H1 (cell line): ENCODE data around the gene PDE1A. TPM values are rescaled to one million over a fixed set of nuclear protein-coding genes. Genes with fewer than 3 reads are reported as not detected.

Experiments
- CTCF ChIA-PET: fragments of 300-600 bp; sonication (Branson Sonifier 250); formaldehyde crosslinking; loops from one replicate; lab custom pipeline; 2021; ENCODE audit not compliant: partially characterized antibody; lab: Charles Lee
- POLR2A ChIA-PET: fragments of 300-600 bp; sonication (Branson Sonifier 250); formaldehyde crosslinking; loops from one replicate; lab custom pipeline; 2021; ENCODE audit warnings: inconsistent platforms; ENCODE audit not compliant: partially characterized antibody; lab: Charles Lee
- DNase-seq, 2 experiments: peaks; one replicate each; pipeline versions ENCODE4 v3.0.0 to v3.0.0-alpha.2; 2010 to 2022; ENCODE audit warnings: low spot score in 2 of 2, low read depth in 1 of 2, mixed read lengths in 1 of 2
- FAIRE-seq: peaks from 2 replicates; lab custom pipeline; 2011; peaks lifted over from hg19 to GRCh38; lab: Jason Lieb, UNC
- H2AFZ ChIP-seq: 2 replicates; pipeline ENCODE4 v1.8.1; 2012; ENCODE audit warnings: low read length, inconsistent platforms
- H2AK5ac ChIP-seq: 2 replicates; pipeline ENCODE4 v1.6.1; 2013; ENCODE audit warnings: low read depth, low read length
- H2BK120ac ChIP-seq: replicated peaks from 2 replicates; pipeline ENCODE3; 2013; ENCODE audit warnings: low read depth, low read length, inconsistent platforms
- H2BK12ac ChIP-seq: 2 replicates; pipeline ENCODE4 v1.6.1; 2013; ENCODE audit warnings: low read depth, low read length
- H2BK15ac ChIP-seq: 2 replicates; pipeline ENCODE4 v1.6.1; 2013; ENCODE audit warnings: low read length
- H2BK20ac ChIP-seq: 2 replicates; pipeline ENCODE4 v1.6.1; 2013; ENCODE audit warnings: low read length
- H2BK5ac ChIP-seq: 2 replicates; pipeline ENCODE4 v1.6.1; 2013; ENCODE audit warnings: low read depth, low read length
- H3K14ac ChIP-seq: 2 replicates; pipeline ENCODE4 v1.6.1; 2013; ENCODE audit warnings: inconsistent platforms; ENCODE audit not compliant: insufficient read length
- H3K18ac ChIP-seq: 2 replicates; pipeline ENCODE4 v1.6.1; 2013; ENCODE audit warnings: low read length; ENCODE audit errors: extremely low read depth
- H3K23ac ChIP-seq: 2 replicates; pipeline ENCODE4 v1.6.1; 2013; ENCODE audit warnings: inconsistent platforms; ENCODE audit not compliant: insufficient read length
- H3K23me2 ChIP-seq: 2 replicates; pipeline ENCODE4 v1.6.1; 2013; ENCODE audit warnings: low read depth, low read length
- H3K27ac ChIP-seq: 2 replicates; pipeline ENCODE4 v1.6.1; 2011; ENCODE audit warnings: low read depth, low read length, inconsistent platforms
- H3K27me3 ChIP-seq, 4 experiments: replicated peaks in 1 of 4; 1 replicate in 1 of 4; 2 replicates in 3 of 4; pipeline versions ENCODE4 v1.6.1 to v1.8.1; 2011 to 2013; ENCODE audit warnings: low read length in 3 of 4, mild to moderate bottlenecking in 3 of 4, inconsistent platforms in 2 of 4, mixed read lengths in 2 of 4, moderate library complexity in 1 of 4; ENCODE audit not compliant: control insufficient read depth in 3 of 4, insufficient read depth in 3 of 4; ENCODE audit errors: extremely low read depth in 1 of 4
- H3K36me3 ChIP-seq, 4 experiments: 2 replicates each; pipeline versions ENCODE4 v1.6.1 to v1.8.1; 2011 to 2013; ENCODE audit warnings: mild to moderate bottlenecking in 4 of 4, low read length in 3 of 4, moderate library complexity in 2 of 4, control low read depth in 1 of 4, inconsistent platforms in 1 of 4; ENCODE audit not compliant: insufficient read depth in 4 of 4, control insufficient read depth in 2 of 4
- H3K4ac ChIP-seq: replicated peaks from 2 replicates; pipeline ENCODE3; 2013; ENCODE audit warnings: low read length, low read depth, mixed read lengths, inconsistent platforms; ENCODE audit not compliant: insufficient read length
- H3K4me1 ChIP-seq, 4 experiments: replicated peaks in 1 of 4; 1 replicate in 1 of 4; 2 replicates in 3 of 4; pipeline versions ENCODE4 v1.6.1 to v1.8.1; 2011 to 2013; ENCODE audit warnings: low read length in 3 of 4, inconsistent platforms in 2 of 4, mixed read lengths in 1 of 4; ENCODE audit not compliant: insufficient read depth in 4 of 4, control insufficient read depth in 3 of 4
- H3K4me2 ChIP-seq, 2 experiments: 2 replicates each; pipeline versions ENCODE4 v1.6.1 to v1.8.1; 2011 to 2013; ENCODE audit warnings: low read depth in 2 of 2, low read length in 2 of 2, control low read depth in 1 of 2, inconsistent platforms in 1 of 2, mild to moderate bottlenecking in 1 of 2; ENCODE audit not compliant: insufficient read depth in 1 of 2
- H3K4me3 ChIP-seq, 4 experiments: fragments of 200-600, 300-600 bp in 1 of 4; sonication (generic), shearing (Covaris generic), sonication (Bioruptor Twin) in 1 of 4; 2 replicates each; pipeline versions ENCODE4 v1.5.1 to v1.8.1; 2011 to 2016; ENCODE audit warnings: low read length in 4 of 4, low read depth in 3 of 4, control low read depth in 2 of 4, inconsistent platforms in 2 of 4, mild to moderate bottlenecking in 2 of 4, mixed read lengths in 1 of 4, moderate library complexity in 1 of 4; ENCODE audit not compliant: insufficient read depth in 2 of 4; ENCODE audit errors: extremely low read depth in 1 of 4
- H3K56ac ChIP-seq: replicated peaks from 2 replicates; pipeline ENCODE3; 2013; ENCODE audit warnings: low read depth, mild to moderate bottlenecking, mixed read lengths, low read length, inconsistent platforms; ENCODE audit not compliant: insufficient read length
- H3K79me1 ChIP-seq: 2 replicates; pipeline ENCODE4 v1.6.1; 2013; ENCODE audit warnings: low read depth, low read length, control low read depth
- H3K79me2 ChIP-seq, 2 experiments: 2 replicates each; pipeline versions ENCODE4 v1.6.1 to v1.8.1; 2012 to 2013; ENCODE audit warnings: low read length in 2 of 2, mild to moderate bottlenecking in 2 of 2, inconsistent platforms in 1 of 2; ENCODE audit not compliant: insufficient read depth in 2 of 2, control insufficient read depth in 1 of 2
- H3K9ac ChIP-seq, 4 experiments: replicated peaks in 1 of 4; 1 replicate in 1 of 4; 2 replicates in 3 of 4; pipeline versions ENCODE4 v1.6.1 to v1.8.1; 2011 to 2013; ENCODE audit warnings: low read depth in 3 of 4, low read length in 3 of 4, control low read depth in 2 of 4, mild to moderate bottlenecking in 2 of 4, moderate library complexity in 2 of 4, inconsistent platforms in 1 of 4; ENCODE audit errors: extremely low read depth in 1 of 4
- H3K9me3 ChIP-seq, 2 experiments: 2 replicates each; pipeline versions ENCODE4 v1.6.1 to v1.8.1; 2012 to 2013; ENCODE audit warnings: mild to moderate bottlenecking in 2 of 2, moderate library complexity in 2 of 2, control low read depth in 1 of 2, inconsistent platforms in 1 of 2, low read depth in 1 of 2, low read length in 1 of 2, mixed read lengths in 1 of 2; ENCODE audit not compliant: insufficient read depth in 2 of 2
- H4K20me1 ChIP-seq, 2 experiments: replicated peaks in 1 of 2; 2 replicates each; pipeline versions ENCODE3 to v1.8.1; 2011 to 2013; ENCODE audit warnings: inconsistent platforms in 2 of 2, low read length in 2 of 2, mild to moderate bottlenecking in 1 of 2; ENCODE audit not compliant: insufficient read depth in 2 of 2, control insufficient read depth in 1 of 2
- H4K5ac ChIP-seq: 2 replicates; pipeline ENCODE4 v1.6.1; 2013; ENCODE audit warnings: low read length, low read depth, mixed read lengths, inconsistent platforms; ENCODE audit not compliant: insufficient read length
- H4K8ac ChIP-seq: 2 replicates; pipeline ENCODE4 v1.8.0; 2013; ENCODE audit warnings: mild to moderate bottlenecking, moderate library complexity, low read length, inconsistent platforms; ENCODE audit not compliant: insufficient read depth; ENCODE audit errors: extremely low read depth
- H4K91ac ChIP-seq: replicated peaks from 2 replicates; pipeline ENCODE3; 2013; ENCODE audit warnings: low read length, mixed read lengths, inconsistent platforms; ENCODE audit not compliant: insufficient read length
- BRCA1 ChIP-seq: IDR thresholded peaks from 2 replicates; pipeline ENCODE4 v1.6.1; 2012; ENCODE audit warnings: low read depth, low read length, improper control_type of control experiment
- CBX5 ChIP-seq: fragments of 300-800, 300-1000 bp; sonication (generic); IDR thresholded peaks from 2 replicates; pipeline ENCODE4 v1.7.1; 2016; ENCODE audit warnings: antibody characterized with exemption, low read length, low read depth
- CBX8 ChIP-seq: fragments of 300-800, 300-1000 bp; sonication (generic); IDR thresholded peaks from 2 replicates; pipeline ENCODE4 v1.7.1; 2016; ENCODE audit warnings: low read depth, low read length, borderline replicate concordance
- CHD2 ChIP-seq: IDR thresholded peaks from 2 replicates; pipeline ENCODE4 v1.6.1; 2012; ENCODE audit warnings: low read length, improper control_type of control experiment
- JUN ChIP-seq: IDR thresholded peaks from 2 replicates; pipeline ENCODE4 v1.6.1; 2011; ENCODE audit warnings: low read depth, mild to moderate bottlenecking, improper control_type of control experiment, low read length
- MAFK ChIP-seq: IDR thresholded peaks from 2 replicates; pipeline ENCODE4 v1.6.1; 2012; ENCODE audit warnings: low read depth, mild to moderate bottlenecking, improper control_type of control experiment, low read length
- POLR2AphosphoS5 ChIP-seq: IDR thresholded peaks from 2 replicates; pipeline ENCODE4 v1.6.1; 2011; ENCODE audit warnings: low read depth, low read length
- RBBP5 ChIP-seq: IDR thresholded peaks from 2 replicates; pipeline ENCODE4 v1.7.1; 2012; ENCODE audit warnings: low read depth, mild to moderate bottlenecking, inconsistent platforms, low read length, moderate library complexity, borderline replicate concordance
- RNF2 ChIP-seq: fragments of 200-900, 300-1000 bp; sonication (generic); IDR thresholded peaks from 2 replicates; pipeline ENCODE4 v1.7.1; 2016; ENCODE audit warnings: borderline replicate concordance, low read depth, mild to moderate bottlenecking, antibody characterized with exemption, low read length; ENCODE audit not compliant: poor library complexity, severe bottlenecking; ENCODE audit errors: missing control alignments
- RXRA ChIP-seq: IDR thresholded peaks from 2 replicates; pipeline ENCODE4 v1.6.1; 2011; ENCODE audit warnings: low read depth, mild to moderate bottlenecking, low read length, moderate library complexity; ENCODE audit not compliant: insufficient read depth
- SIN3A ChIP-seq, 2 experiments: IDR thresholded peaks in 1 of 2; conservative IDR thresholded peaks in 1 of 2; 2 replicates each; pipeline ENCODE4 v1.6.1; 2011 to 2012; ENCODE audit warnings: low read length in 2 of 2, improper control_type of control experiment in 1 of 2, low read depth in 1 of 2, mild to moderate bottlenecking in 1 of 2
- TAF7 ChIP-seq: optimal IDR thresholded peaks from 2 replicates; pipeline ENCODE3; 2011; ENCODE audit warnings: low read depth, mild to moderate bottlenecking, inconsistent platforms, low read length, moderate library complexity, borderline replicate concordance
- TBP ChIP-seq: IDR thresholded peaks from 2 replicates; pipeline ENCODE4 v1.6.1; 2011; ENCODE audit warnings: low read depth, low read length, improper control_type of control experiment
- WGBS, 2 experiments: shearing (Covaris generic) in 1 of 2; methylation state at CpG; one replicate each; pipeline versions ENCODE4 v1.1.6 to v1.1.7; 2013 to 2015; ENCODE audit warnings: low lambda C conversion rate in 2 of 2, mixed read lengths in 2 of 2, inconsistent platforms in 1 of 2, low coverage in 1 of 2, missing lambda C conversion rate in 1 of 2; ENCODE audit not compliant: insufficient replicate concordance in 2 of 2, insufficient coverage in 1 of 2, insufficient read length in 1 of 2; ENCODE audit errors: extremely low coverage in 1 of 2, missing lambda C conversion rate in 1 of 2; 5-methylcytosine and 5-hydroxymethylcytosine counted together
- polyA plus RNA-seq, 7 experiments: library from polyadenylated mRNA; depleted of rRNA in 3 of 7; stranded (reverse) in 5 of 7; unstranded in 2 of 7; fragments of >200 nt in 5 of 7; fragments of 200-250 nt in 2 of 7; gene quantifications; 1 replicate in 5 of 7; 2 replicates in 1 of 7; 4 replicates in 1 of 7; pipeline versions ENCODE4 v1.2.1 to v1.2.3, GENCODE V29; 2011 to 2013; ENCODE audit warnings: missing spikeins in 2 of 7, mixed read lengths in 2 of 7
- total RNA-seq: library from RNA; stranded (reverse); fragmentation: NEBNext Ultra II Directional; extraction: Animal tissue kit (Norgen Biotek cat#: 25700); gene quantifications from 2 replicates; pipeline ENCODE4 v1.2.1, GENCODE V29; 2021

The PDE1A gene
- total and polyA plus RNA-seq, 2 of the 8 experiments (the other 6 are each of a cell fraction or from before 2014, with no cell fraction given) = 0.34 TPM; not detected in 1

DNA sequence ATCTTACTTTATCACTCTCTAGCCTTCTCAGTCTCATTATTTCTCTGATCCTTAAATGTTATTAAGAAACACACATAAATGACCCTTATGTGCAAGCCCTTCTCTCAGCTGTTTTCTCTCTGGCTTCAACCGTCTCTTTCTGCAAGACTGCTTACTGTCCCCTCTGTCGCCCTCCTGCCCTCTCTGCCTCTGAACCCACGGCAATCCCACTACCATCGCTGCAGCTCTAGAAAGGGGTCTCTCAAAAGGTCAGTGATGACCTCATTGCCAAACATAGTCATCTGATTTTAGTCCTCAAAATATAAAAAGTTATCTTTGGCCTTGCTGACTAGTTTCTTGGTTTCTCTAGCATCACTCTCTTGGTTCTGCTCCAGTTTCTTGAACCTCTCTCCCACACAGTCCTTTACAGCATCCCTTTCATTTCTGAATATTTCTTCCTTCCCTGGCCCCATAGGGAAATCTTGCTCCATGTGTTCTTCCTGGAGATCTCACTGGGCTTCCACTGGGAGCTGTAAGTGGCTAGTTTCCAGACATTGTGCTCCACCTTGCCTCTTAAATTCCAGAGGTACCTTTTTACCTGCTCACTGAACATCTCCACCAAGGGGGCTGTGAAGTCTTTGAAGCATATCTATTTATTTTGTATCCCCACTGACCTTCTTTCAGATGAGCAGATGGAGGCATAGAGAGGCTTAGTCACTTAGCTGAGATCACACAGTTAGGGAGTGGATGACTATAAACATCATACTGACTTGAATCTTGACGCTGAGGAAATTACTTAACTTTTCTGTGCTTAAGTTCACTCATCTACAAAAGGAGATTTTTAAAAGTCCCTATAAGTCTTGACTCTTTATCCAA is 96.2 kb downstream of the PDE1A start:
- no peak overlapping the region for H2BK120ac ChIP-seq
- H3K4ac ChIP-seq = no peak overlapping the region
- H3K9me3 ChIP-seq = no peaks in the 10 kb centered on the region
- no peaks in the 10 kb centered on the region for H3K36me3 ChIP-seq
- no peak for DNase-seq
- ChIA-PET CTCF (no interaction called here), POLR2A (no interaction called here)
- H3K23ac ChIP-seq = no peak overlapping the region
- no peak overlapping the region for H2BK15ac ChIP-seq
- no peak overlapping the region for H3K14ac ChIP-seq
- no peak overlapping the region for H4K5ac ChIP-seq
- H3K9ac ChIP-seq = no peak overlapping the region
- no peak overlapping the region for H2BK20ac ChIP-seq
- H2AK5ac ChIP-seq = no peak overlapping the region
- H2AFZ ChIP-seq = no peak overlapping the region
- H3K27me3 ChIP-seq = no peaks in the 10 kb centered on the region
- no peak overlapping the region for H3K4me2 ChIP-seq
- H4K91ac ChIP-seq = no peak overlapping the region
- H4K20me1 ChIP-seq = no peaks in the 10 kb centered on the region
- H3K18ac ChIP-seq = no peak overlapping the region
- WGBS, 2 experiments = 91% methylated on average over 5 of the region's 5 CpGs; no CpG with 5 or more reads in 1 of the 2 experiments
- H4K8ac ChIP-seq = no peak overlapping the region
- H3K79me2 ChIP-seq = no peaks in the 10 kb centered on the region
- no peaks in the 10 kb centered on the region for H3K79me1 ChIP-seq
- H3K27ac ChIP-seq = no peak overlapping the region
- H3K4me3 ChIP-seq = no peak overlapping the region
- H2BK12ac ChIP-seq = no peak overlapping the region
- peaks cover 1% of the 10 kb centered on the region; the same call in 1 of the 2 replicates for H3K23me2 ChIP-seq
- no peak overlapping the region for H2BK5ac ChIP-seq
- H3K56ac ChIP-seq = no peak overlapping the region
- no peak for FAIRE-seq
- H3K4me1 ChIP-seq = no peaks in the 10 kb centered on the region
- TF ChIP-seq RXRA (no peak), CHD2 (no peak), TBP (no peak), RNF2 (no peak), POLR2AphosphoS5 (no peak), MAFK (no peak), BRCA1 (no peak), TAF7 (no peak), CBX5 (no peak), SIN3A (conservative IDR thresholded peaks at IDR 0.05 in 1 of 2, IDR thresholded peaks at IDR 0.05 in 1 of 2; ENCODE audit: low read depth in 1 of 2, low read length in 2 of 2) (no peak), RBBP5 (no peak), CBX8 (no peak), JUN (no peak)
